Measurements from ENCODE around the gene SLC5A6. TPM values are rescaled to one million over a fixed set of nuclear protein-coding genes. Genes with fewer than 3 reads are reported as not detected.
"Not testable (repeated sequence)": the region's sequence is repeated elsewhere in the genome, so short reads cannot be mapped to it uniquely, and the experiment has no call there.

The SLC5A6 gene
- total RNA-seq, 1 donor from 2014 or later = 20.8 TPM

- peaks cover 92% of the 10 kb centered on the region for H3K36me3 ChIP-seq
- ATAC-seq (no peak), DNase-seq (no peak)
- H3K27ac ChIP-seq = no peak overlapping the region
- no peaks in the 10 kb centered on the region for H3K9me3 ChIP-seq
- intact Hi-C loops (cut with DNase I) = no loop called here
- H3K4me1 ChIP-seq = no peaks in the 10 kb centered on the region
- no peaks in the 10 kb centered on the region for H3K27me3 ChIP-seq (ENCODE audit: low read depth)
- no peak for TF ChIP-seq CTCF (IDR thresholded peaks at IDR 0.05)
- H3K4me3 ChIP-seq = no peak overlapping the region
Measured at GRCh38 chr2:27204566-27204965, 7.5 kb downstream of the SLC5A6 start.

GRCh38 chr2:27203741-27204140 is 8.3 kb downstream of the SLC5A6 start:
- Histone ChIP-seq H3K9me3 (no peaks in the 10 kb centered on the region), H3K4me3 (no peak overlapping the region), H3K4me1 (no peaks in the 10 kb centered on the region), H3K27me3 (ENCODE audit: low read depth) (no peaks in the 10 kb centered on the region), H3K27ac (no peak overlapping the region), H3K36me3 (peaks cover 85% of the 10 kb centered on the region)
- intact Hi-C loops (cut with DNase I) = no loop called here
- ATAC-seq (no peak), DNase-seq (no peak)
- TF ChIP-seq CTCF (IDR thresholded peaks at IDR 0.05) = no peak

GRCh38 chr2:27202854-27203253 is 9.2 kb downstream of the SLC5A6 start:
- Histone ChIP-seq H3K27me3 (ENCODE audit: low read depth) (no peaks in the 10 kb centered on the region), H3K4me3 (no peak overlapping the region), H3K27ac (no peak overlapping the region), H3K4me1 (no peaks in the 10 kb centered on the region), H3K36me3 (peaks cover 76% of the 10 kb centered on the region), H3K9me3 (no peaks in the 10 kb centered on the region)
- intact Hi-C loops (cut with DNase I) = no loop called here
- no peak for DNase-seq
- TF ChIP-seq CTCF (IDR thresholded peaks at IDR 0.05) = no peak
- no peak for ATAC-seq

GRCh38 chr2:27201675-27202074 is 10.4 kb downstream of the SLC5A6 start:
- no peaks in the 10 kb centered on the region for H3K9me3 ChIP-seq
- no peak for ATAC-seq
- H3K36me3 ChIP-seq = peaks cover 64% of the 10 kb centered on the region
- no peak overlapping the region for H3K4me3 ChIP-seq
- no peak for DNase-seq
- intact Hi-C loops (cut with DNase I) = no loop called here
- no peaks in the 10 kb centered on the region for H3K4me1 ChIP-seq
- H3K27me3 ChIP-seq (ENCODE audit: low read depth) = no peaks in the 10 kb centered on the region
- H3K27ac ChIP-seq = no peak overlapping the region
- no peak for TF ChIP-seq CTCF (IDR thresholded peaks at IDR 0.05)

GRCh38 chr2:27199241-27199640 is 12.8 kb downstream of the SLC5A6 start:
- TF ChIP-seq CTCF (IDR thresholded peaks at IDR 0.05) = no peak
- H3K27me3 ChIP-seq (ENCODE audit: low read depth) = no peaks in the 10 kb centered on the region
- H3K36me3 ChIP-seq = peaks cover 40% of the 10 kb centered on the region
- intact Hi-C loops (cut with DNase I) = no loop called here
- H3K9me3 ChIP-seq = no peaks in the 10 kb centered on the region
- H3K4me3 ChIP-seq = no peak overlapping the region
- no peak for ATAC-seq
- no peaks in the 10 kb centered on the region for H3K4me1 ChIP-seq
- no peak for DNase-seq
- H3K27ac ChIP-seq = no peak overlapping the region

GRCh38 chr2:27198627-27199026 is 13.4 kb downstream of the SLC5A6 start:
- DNase-seq (no peak), ATAC-seq (no peak)
- Histone ChIP-seq H3K27ac (no peak overlapping the region), H3K9me3 (no peaks in the 10 kb centered on the region), H3K27me3 (ENCODE audit: low read depth) (no peaks in the 10 kb centered on the region), H3K36me3 (peaks cover 34% of the 10 kb centered on the region), H3K4me3 (no peak overlapping the region), H3K4me1 (no peaks in the 10 kb centered on the region)
- TF ChIP-seq CTCF (IDR thresholded peaks at IDR 0.05) = no peak
- intact Hi-C loops (cut with DNase I) = no loop called here

- H3K4me3 ChIP-seq; H3K4me1 ChIP-seq; H3K9me3 ChIP-seq; DNase-seq; H3K27me3 ChIP-seq (ENCODE audit: low read depth); intact Hi-C loops (cut with DNase I); ATAC-seq; H3K27ac ChIP-seq: not testable (repeated sequence)
- H3K36me3 ChIP-seq = peaks cover 28% of the 10 kb centered on the region
Measured at GRCh38 chr2:27198068-27198467, 14.0 kb downstream of the SLC5A6 start.

GRCh38 chr2:27195799-27196198 is 16.3 kb downstream of the SLC5A6 start:
- DNase-seq; H3K27ac ChIP-seq; ATAC-seq; H3K36me3 ChIP-seq; H3K27me3 ChIP-seq (ENCODE audit: low read depth); intact Hi-C loops (cut with DNase I); H3K9me3 ChIP-seq; H3K4me1 ChIP-seq; H3K4me3 ChIP-seq: not testable (repeated sequence)

Measured in lower lobe of right lung (tissue), 2 donors.